ENCODE data around the gene SMR3B. TPM values are rescaled to one million over a fixed set of nuclear protein-coding genes. Genes with fewer than 3 reads are reported as not detected.

Gene SMR3B
- total and polyA plus RNA-seq, 2 of the 4 experiments (the other 2 are of a cell fraction), result not detected

DNA sequence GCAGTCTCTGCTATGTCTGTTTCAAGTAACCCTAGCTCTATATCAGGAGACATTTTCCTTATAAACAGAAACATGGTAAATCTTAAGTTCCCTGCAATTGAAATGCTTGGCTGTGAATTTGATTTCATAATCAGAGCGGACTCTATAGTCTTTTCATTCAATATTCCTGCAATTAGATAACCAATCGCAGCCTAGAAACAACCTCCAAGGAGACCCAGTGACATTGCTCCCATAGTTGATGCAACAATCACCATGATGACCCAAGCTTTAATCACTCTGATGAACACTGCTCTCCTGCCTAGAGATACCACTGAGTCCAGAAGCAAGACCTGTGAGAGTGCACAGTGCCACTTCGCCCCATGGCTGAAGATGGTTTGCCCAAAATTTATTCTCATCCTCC lies 48.2 kb upstream of the SMR3B start, which contains the start of gene CABS1:
TSS of gene CABS1 (plus strand) at position 301 of the 400 bp plus-strand sequence. CDS start at position 360, 59 bp downstream.
- no peak within 1 kb of the TSS for H4K5ac ChIP-seq (ENCODE audit: low read depth, low read length)
- no peak within 1 kb of the TSS for H3K18ac ChIP-seq (ENCODE audit: low read depth, low read length)
- H3K23ac ChIP-seq (ENCODE audit: low read depth, low read length), result no peak within 1 kb of the TSS
- H4K91ac ChIP-seq (ENCODE audit: insufficient read depth, low read depth, low read length), result no peak within 1 kb of the TSS
- H4K20me1 ChIP-seq (ENCODE audit: insufficient read depth, low read length), result no peaks in the 10 kb centered on the region
- intact Hi-C loops (cut with micrococcal nuclease) (no loop called here), dilution Hi-C loops (cut with HindIII; ENCODE audit: low sequenced_read_pairs, unreplicated experiment) (no loop called here), in situ Hi-C loops (cut with MboI; ENCODE audit: low sequenced_read_pairs) (no loop called here)
- no peak within 1 kb of the TSS for H2AK5ac ChIP-seq (ENCODE audit: low read depth, low read length)
- no peaks in the 10 kb centered on the region for H3K9me3 ChIP-seq (ENCODE audit: control insufficient read depth, insufficient read depth, low read length)
- no peak within 1 kb of the TSS for H3K27ac ChIP-seq (ENCODE audit: insufficient read depth, low read length)
- no peak within 1 kb of the TSS for H3K4ac ChIP-seq (ENCODE audit: low read depth, low read length)
- no peaks in the 10 kb centered on the region for H3K36me3 ChIP-seq (ENCODE audit: control insufficient read depth, insufficient read depth, low read length)
- no peak within 1 kb of the TSS for H2BK5ac ChIP-seq (ENCODE audit: low read depth, low read length, poor library complexity, severe bottlenecking)
- WGBS, 2 experiments (ENCODE audit: extremely low coverage in 2 of 2, insufficient read length in 1 of 2), result 40% methylated on average over 1 of the region's 3 CpGs; no CpG with 5 or more reads in 1 of the 2 experiments
- H2AFZ ChIP-seq (replicated peaks; ENCODE audit: low read length, poor library complexity), result no peak within 1 kb of the TSS
- no peak within 1 kb of the TSS for H4K8ac ChIP-seq (ENCODE audit: low read depth in 2 of 2, low read length in 2 of 2)
- ATAC-seq (ENCODE audit: low read depth) (no peak), DNase-seq (no peak)
- H3K4me3 ChIP-seq (ENCODE audit: insufficient read depth, low read depth, low read length), result no peak within 1 kb of the TSS
- ChIA-PET POLR2A (ENCODE audit: unreplicated experiment) (no interaction called here), CTCF (no interaction called here)
- no peak within 1 kb of the TSS for H3K14ac ChIP-seq (replicated peaks; ENCODE audit: low read depth, low read length)
- BruUV-seq (replicated peaks), result no TSS peak
- H3K4me1 ChIP-seq (ENCODE audit: control insufficient read depth, insufficient read depth, low read length), result no peaks in the 10 kb centered on the region
- no peak within 1 kb of the TSS for H3K56ac ChIP-seq (ENCODE audit: extremely low read depth, insufficient read depth, low read length)
- H2BK120ac ChIP-seq (ENCODE audit: low read depth, low read length), result no peak within 1 kb of the TSS
- H3K9me1 ChIP-seq (ENCODE audit: insufficient read depth, low read length), result no peaks in the 10 kb centered on the region
- no peak within 1 kb of the TSS for H2AK9ac ChIP-seq (replicated peaks; ENCODE audit: low read depth, low read length, poor library complexity)
- TF ChIP-seq RFX5 (IDR thresholded peaks at IDR 0.05; ENCODE audit: low read depth, low read length) (no peak), FOS (IDR thresholded peaks at IDR 0.05; ENCODE audit: low read depth, low read length) (no peak), MAZ (IDR thresholded peaks at IDR 0.05; ENCODE audit: borderline replicate concordance, low read depth, low read length) (no peak), NFE2L2 (IDR thresholded peaks at IDR 0.05; ENCODE audit: low read depth, low read length) (no peak), CHD1 (IDR thresholded peaks at IDR 0.05; ENCODE audit: low read depth, low read length) (no peak), RCOR1 (IDR thresholded peaks at IDR 0.05; ENCODE audit: insufficient replicate concordance, low read length) (no peak), POLR2A (IDR thresholded peaks at IDR 0.05; ENCODE audit: low read depth, low read length) (no peak), MXI1 (IDR thresholded peaks at IDR 0.05; ENCODE audit: borderline replicate concordance, low read depth, low read length) (no peak), CEBPB (IDR thresholded peaks at IDR 0.05; ENCODE audit: low read depth, low read length) (no peak), MAFK (IDR thresholded peaks at IDR 0.05; ENCODE audit: low read depth, low read length) (no peak), SMC3 (IDR thresholded peaks at IDR 0.05; ENCODE audit: low read depth, low read length) (no peak), USF2 (IDR thresholded peaks at IDR 0.05; ENCODE audit: low read depth, low read length) (no peak), RAD21 (IDR thresholded peaks at IDR 0.05; ENCODE audit: low read length) (no peak), BHLHE40 (IDR thresholded peaks at IDR 0.05; ENCODE audit: low read depth, low read length) (no peak)
- TF ChIP-seq, protein P1, sequence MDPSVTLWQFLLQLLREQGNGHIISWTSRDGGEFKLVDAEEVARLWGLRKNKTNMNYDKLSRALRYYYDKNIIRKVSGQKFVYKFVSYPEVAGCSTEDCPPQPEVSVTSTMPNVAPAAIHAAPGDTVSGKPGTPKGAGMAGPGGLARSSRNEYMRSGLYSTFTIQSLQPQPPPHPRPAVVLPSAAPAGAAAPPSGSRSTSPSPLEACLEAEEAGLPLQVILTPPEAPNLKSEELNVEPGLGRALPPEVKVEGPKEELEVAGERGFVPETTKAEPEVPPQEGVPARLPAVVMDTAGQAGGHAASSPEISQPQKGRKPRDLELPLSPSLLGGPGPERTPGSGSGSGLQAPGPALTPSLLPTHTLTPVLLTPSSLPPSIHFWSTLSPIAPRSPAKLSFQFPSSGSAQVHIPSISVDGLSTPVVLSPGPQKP (IDR thresholded peaks at IDR 0.05; ENCODE audit: borderline replicate concordance, low read depth, low read length), result no peak
- TF ChIP-seq, protein P2, sequence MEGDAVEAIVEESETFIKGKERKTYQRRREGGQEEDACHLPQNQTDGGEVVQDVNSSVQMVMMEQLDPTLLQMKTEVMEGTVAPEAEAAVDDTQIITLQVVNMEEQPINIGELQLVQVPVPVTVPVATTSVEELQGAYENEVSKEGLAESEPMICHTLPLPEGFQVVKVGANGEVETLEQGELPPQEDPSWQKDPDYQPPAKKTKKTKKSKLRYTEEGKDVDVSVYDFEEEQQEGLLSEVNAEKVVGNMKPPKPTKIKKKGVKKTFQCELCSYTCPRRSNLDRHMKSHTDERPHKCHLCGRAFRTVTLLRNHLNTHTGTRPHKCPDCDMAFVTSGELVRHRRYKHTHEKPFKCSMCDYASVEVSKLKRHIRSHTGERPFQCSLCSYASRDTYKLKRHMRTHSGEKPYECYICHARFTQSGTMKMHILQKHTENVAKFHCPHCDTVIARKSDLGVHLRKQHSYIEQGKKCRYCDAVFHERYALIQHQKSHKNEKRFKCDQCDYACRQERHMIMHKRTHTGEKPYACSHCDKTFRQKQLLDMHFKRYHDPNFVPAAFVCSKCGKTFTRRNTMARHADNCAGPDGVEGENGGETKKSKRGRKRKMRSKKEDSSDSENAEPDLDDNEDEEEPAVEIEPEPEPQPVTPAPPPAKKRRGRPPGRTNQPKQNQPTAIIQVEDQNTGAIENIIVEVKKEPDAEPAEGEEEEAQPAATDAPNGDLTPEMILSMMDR (conservative IDR thresholded peaks at IDR 0.05; ENCODE audit: low read depth, low read length), result no peak
- H3K27me3 ChIP-seq (ENCODE audit: control insufficient read depth, insufficient read depth, low read length), result no peaks in the 10 kb centered on the region
- no peaks in the 10 kb centered on the region for H3K79me1 ChIP-seq (ENCODE audit: low read depth in 1 of 2, low read length in 2 of 2)
- no peak within 1 kb of the TSS for H3K4me2 ChIP-seq (ENCODE audit: low read depth, low read length)
- no peak within 1 kb of the TSS for H2BK15ac ChIP-seq (ENCODE audit: low read depth, low read length)
- no peak within 1 kb of the TSS for H2BK20ac ChIP-seq (ENCODE audit: low read depth, low read length)
- H3K9ac ChIP-seq (ENCODE audit: low read depth, low read length), result no peak within 1 kb of the TSS
